KMS-11 (cell line): ENCODE data around the gene PDZRN3.

ENCODE experiments used
- H2AFZ ChIP-seq: fragments of 200-600 bp; sonication (generic); 2 replicates; pipeline ENCODE4 v1.6.1; 2016; ENCODE audit warnings: antibody characterized with exemption, mixed run types, low read depth
- H3K27ac ChIP-seq: fragments of 200-600 bp; sonication (generic); 2 replicates; pipeline ENCODE4 v1.6.1; 2016; ENCODE audit warnings: mild to moderate bottlenecking, mixed run types
- H3K27me3 ChIP-seq: fragments of 200-600 bp; sonication (generic); 2 replicates; pipeline ENCODE4 v1.6.1; 2017; ENCODE audit warnings: mild to moderate bottlenecking, low read depth, mixed run types, moderate library complexity; ENCODE audit not compliant: insufficient read depth
- H3K36me3 ChIP-seq: fragments of 200-600 bp; sonication (generic); 2 replicates; pipeline ENCODE4 v1.6.1; 2017; ENCODE audit warnings: mild to moderate bottlenecking, mixed run types; ENCODE audit not compliant: insufficient read depth
- H3K4me1 ChIP-seq: fragments of 200-600 bp; sonication (generic); 2 replicates; pipeline ENCODE4 v1.6.1; 2016; ENCODE audit warnings: mild to moderate bottlenecking, low read depth, mixed run types; ENCODE audit not compliant: poor library complexity, severe bottlenecking
- H3K4me2 ChIP-seq: fragments of 200-600 bp; sonication (generic); 2 replicates; pipeline ENCODE4 v1.7.0; 2016; ENCODE audit warnings: mild to moderate bottlenecking, mixed run types
- H3K4me3 ChIP-seq: fragments of 200-600 bp; sonication (generic); IDR thresholded peaks from 2 replicates; pipeline ENCODE4 v1.6.1; 2017; ENCODE audit warnings: low read depth, low read length, mixed read lengths; ENCODE audit not compliant: insufficient read depth
- H3K79me2 ChIP-seq: fragments of 200-600 bp; sonication (generic); 2 replicates; pipeline ENCODE4 v1.6.1; 2016; ENCODE audit warnings: low read depth, mixed run types; ENCODE audit not compliant: insufficient read depth
- H3K9ac ChIP-seq: fragments of 200-600 bp; sonication (generic); 2 replicates; pipeline ENCODE4 v1.6.1; 2016; ENCODE audit warnings: mild to moderate bottlenecking, mixed run types
- H4K20me1 ChIP-seq: fragments of 200-600 bp; sonication (generic); 2 replicates; pipeline ENCODE4 v1.6.1; 2016; ENCODE audit warnings: mild to moderate bottlenecking, mixed run types; ENCODE audit not compliant: insufficient read depth
- TF ChIP-seq, protein P1 (sequence below): fragments of 200-600 bp; sonication (generic); conservative IDR thresholded peaks from 2 replicates; pipeline ENCODE4 v1.6.1; 2017; ENCODE audit warnings: low read depth, mild to moderate bottlenecking, antibody characterized with exemption, low read length, moderate library complexity, mixed read lengths

Gene PDZRN3

DNA sequence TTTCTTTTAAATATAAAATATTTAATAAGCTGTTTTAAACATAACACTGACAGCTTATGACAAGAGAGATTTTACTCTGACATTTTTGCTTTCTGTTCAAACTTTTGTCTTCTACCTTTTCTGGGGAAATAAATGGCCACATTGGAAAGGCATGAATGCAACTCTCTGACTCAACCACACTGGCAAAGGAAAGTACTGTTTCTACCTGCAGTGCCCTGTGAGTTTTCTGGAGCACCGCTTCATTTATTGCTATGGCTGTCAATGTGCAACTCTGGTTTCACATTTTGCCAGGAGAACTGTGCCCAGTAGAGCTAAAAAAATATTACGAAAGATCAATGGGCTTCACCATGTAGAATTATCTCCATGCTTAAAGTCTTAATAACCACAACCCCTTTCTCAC is 15.1 kb downstream of the PDZRN3 start:
- TF ChIP-seq, protein P1, sequence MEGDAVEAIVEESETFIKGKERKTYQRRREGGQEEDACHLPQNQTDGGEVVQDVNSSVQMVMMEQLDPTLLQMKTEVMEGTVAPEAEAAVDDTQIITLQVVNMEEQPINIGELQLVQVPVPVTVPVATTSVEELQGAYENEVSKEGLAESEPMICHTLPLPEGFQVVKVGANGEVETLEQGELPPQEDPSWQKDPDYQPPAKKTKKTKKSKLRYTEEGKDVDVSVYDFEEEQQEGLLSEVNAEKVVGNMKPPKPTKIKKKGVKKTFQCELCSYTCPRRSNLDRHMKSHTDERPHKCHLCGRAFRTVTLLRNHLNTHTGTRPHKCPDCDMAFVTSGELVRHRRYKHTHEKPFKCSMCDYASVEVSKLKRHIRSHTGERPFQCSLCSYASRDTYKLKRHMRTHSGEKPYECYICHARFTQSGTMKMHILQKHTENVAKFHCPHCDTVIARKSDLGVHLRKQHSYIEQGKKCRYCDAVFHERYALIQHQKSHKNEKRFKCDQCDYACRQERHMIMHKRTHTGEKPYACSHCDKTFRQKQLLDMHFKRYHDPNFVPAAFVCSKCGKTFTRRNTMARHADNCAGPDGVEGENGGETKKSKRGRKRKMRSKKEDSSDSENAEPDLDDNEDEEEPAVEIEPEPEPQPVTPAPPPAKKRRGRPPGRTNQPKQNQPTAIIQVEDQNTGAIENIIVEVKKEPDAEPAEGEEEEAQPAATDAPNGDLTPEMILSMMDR, result no peak
- Histone ChIP-seq H3K4me2 (no peak overlapping the region), H3K9ac (no peak overlapping the region), H3K27me3 (no peaks in the 10 kb centered on the region), H2AFZ (no peak overlapping the region), H3K4me3 (no peak overlapping the region), H3K36me3 (no peaks in the 10 kb centered on the region), H3K27ac (no peak overlapping the region), H4K20me1 (no peaks in the 10 kb centered on the region), H3K4me1 (no peaks in the 10 kb centered on the region), H3K79me2 (no peaks in the 10 kb centered on the region)

GRCh38 chr3:73609315-73609641 is 15.5 kb downstream of the PDZRN3 start:
- no peaks in the 10 kb centered on the region for H3K36me3 ChIP-seq
- H3K9ac ChIP-seq, result no peak overlapping the region
- no peaks in the 10 kb centered on the region for H3K79me2 ChIP-seq
- H3K4me3 ChIP-seq, result no peak overlapping the region
- no peak overlapping the region for H3K27ac ChIP-seq
- H3K4me1 ChIP-seq, result no peaks in the 10 kb centered on the region
- H4K20me1 ChIP-seq, result no peaks in the 10 kb centered on the region
- TF ChIP-seq, protein P1, result no peak
- no peaks in the 10 kb centered on the region for H3K27me3 ChIP-seq
- no peak overlapping the region for H2AFZ ChIP-seq
- H3K4me2 ChIP-seq, result no peak overlapping the region

GRCh38 chr3:73608456-73609314 is 16.1 kb downstream of the PDZRN3 start:
- TF ChIP-seq, protein P1, result no peak
- Histone ChIP-seq H3K79me2 (no peaks in the 10 kb centered on the region), H3K4me3 (no peak overlapping the region)

DNA sequence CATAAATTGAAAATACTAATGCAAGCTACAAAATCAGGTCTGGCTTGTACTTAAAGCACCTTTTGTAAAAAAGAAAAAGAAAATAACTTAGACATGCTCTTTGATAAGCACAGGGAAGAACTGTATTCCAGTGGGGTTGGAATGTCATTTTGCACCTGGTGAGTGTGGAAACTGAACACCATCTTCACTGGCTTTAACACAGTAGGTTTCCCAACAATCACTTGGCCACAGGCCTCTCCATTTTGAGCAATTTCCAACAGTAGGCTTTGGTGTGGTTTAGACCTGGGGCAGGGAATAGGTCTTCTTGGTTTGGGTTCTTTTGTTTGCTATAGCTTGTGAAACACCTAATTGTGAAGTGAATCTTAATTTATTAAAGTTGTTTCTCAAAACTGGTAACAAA is 18.9 kb downstream of the PDZRN3 start:
- no peaks in the 10 kb centered on the region for H3K27me3 ChIP-seq
- H3K27ac ChIP-seq, result no peak overlapping the region
- H3K4me3 ChIP-seq, result no peak overlapping the region
- H3K4me1 ChIP-seq, result no peaks in the 10 kb centered on the region
- no peaks in the 10 kb centered on the region for H4K20me1 ChIP-seq
- TF ChIP-seq, protein P1, result no peak
- no peaks in the 10 kb centered on the region for H3K79me2 ChIP-seq
- no peak overlapping the region for H2AFZ ChIP-seq
- no peak overlapping the region for H3K9ac ChIP-seq
- no peaks in the 10 kb centered on the region for H3K36me3 ChIP-seq
- no peak overlapping the region for H3K4me2 ChIP-seq

More at GRCh38 chr3:73608456-73609314, 16.1 kb downstream of the PDZRN3 start:
- Histone ChIP-seq H3K27ac (no peak overlapping the region), H4K20me1 (no peaks in the 10 kb centered on the region), H3K27me3 (no peaks in the 10 kb centered on the region), H3K4me2 (no peak overlapping the region), H3K9ac (no peak overlapping the region), H2AFZ (no peak overlapping the region), H3K4me1 (no peaks in the 10 kb centered on the region), H3K36me3 (no peaks in the 10 kb centered on the region)
